ENCODE results near the gene AP1B1. TPM values are rescaled to one million over a fixed set of nuclear protein-coding genes. Genes with fewer than 3 reads are reported as not detected.

Gene AP1B1
- total RNA-seq, 1 experiment from 2014 or later: 41.3 TPM

DNA sequence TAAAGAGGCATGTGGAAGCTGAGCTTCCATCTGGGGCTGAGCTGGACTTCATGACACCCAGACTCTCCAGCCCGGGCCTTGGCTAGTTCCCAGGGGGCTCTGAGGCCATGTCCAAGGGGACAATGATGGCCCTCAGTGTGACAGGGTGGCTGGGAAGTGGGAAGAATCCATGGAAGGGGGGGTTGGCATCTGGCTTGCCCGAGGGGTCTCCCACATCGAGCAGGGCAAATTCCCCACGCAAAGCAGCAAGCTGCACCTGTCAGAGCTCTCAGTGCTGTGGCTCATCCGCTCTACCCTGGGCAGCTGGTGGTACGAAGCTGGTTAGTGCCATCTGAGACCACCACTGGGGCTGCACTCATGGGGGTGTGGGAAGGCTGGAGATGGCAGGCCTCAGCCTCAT, 9.4 kb upstream of the AP1B1 start:
- Histone ChIP-seq H3K4me3 (no peak overlapping the region), H3K27me3 (no peaks in the 10 kb centered on the region)
- DNase-seq: no peak

DNA sequence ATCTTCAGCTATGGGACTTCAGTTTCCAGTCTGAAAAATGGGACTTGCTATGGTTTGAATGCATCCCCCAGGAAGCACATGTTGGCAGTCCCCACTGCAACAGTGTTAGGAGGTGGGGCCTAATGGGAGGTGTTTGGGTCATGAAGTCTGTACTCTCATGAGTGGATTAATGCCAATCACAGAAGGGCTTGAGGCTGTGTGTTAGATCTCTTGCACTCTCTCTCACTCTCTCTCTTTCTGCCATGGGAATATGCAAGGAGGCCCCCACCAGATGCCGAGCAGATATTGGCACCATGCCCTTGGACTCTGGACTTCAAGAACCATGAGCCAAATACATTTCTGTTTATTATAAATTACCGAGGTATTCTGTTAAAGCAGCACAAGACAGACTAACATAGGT, 7.8 kb upstream of the AP1B1 start:
- no peaks in the 10 kb centered on the region for H3K9me3 ChIP-seq (replicated peaks)
- peaks cover 6% of the 10 kb centered on the region for H3K4me1 ChIP-seq
- no peak overlapping the region for H3K4me3 ChIP-seq
- no peak overlapping the region for H3K27ac ChIP-seq
- H3K36me3 ChIP-seq: no peaks in the 10 kb centered on the region
- no peak for DNase-seq
- H3K27me3 ChIP-seq: no peaks in the 10 kb centered on the region

More for the DNA sequence above, 9.4 kb upstream of the AP1B1 start:
- Histone ChIP-seq H3K4me1 (peaks cover 6% of the 10 kb centered on the region), H3K9me3 (replicated peaks) (no peaks in the 10 kb centered on the region), H3K27ac (no peak overlapping the region), H3K36me3 (no peaks in the 10 kb centered on the region)

DNA sequence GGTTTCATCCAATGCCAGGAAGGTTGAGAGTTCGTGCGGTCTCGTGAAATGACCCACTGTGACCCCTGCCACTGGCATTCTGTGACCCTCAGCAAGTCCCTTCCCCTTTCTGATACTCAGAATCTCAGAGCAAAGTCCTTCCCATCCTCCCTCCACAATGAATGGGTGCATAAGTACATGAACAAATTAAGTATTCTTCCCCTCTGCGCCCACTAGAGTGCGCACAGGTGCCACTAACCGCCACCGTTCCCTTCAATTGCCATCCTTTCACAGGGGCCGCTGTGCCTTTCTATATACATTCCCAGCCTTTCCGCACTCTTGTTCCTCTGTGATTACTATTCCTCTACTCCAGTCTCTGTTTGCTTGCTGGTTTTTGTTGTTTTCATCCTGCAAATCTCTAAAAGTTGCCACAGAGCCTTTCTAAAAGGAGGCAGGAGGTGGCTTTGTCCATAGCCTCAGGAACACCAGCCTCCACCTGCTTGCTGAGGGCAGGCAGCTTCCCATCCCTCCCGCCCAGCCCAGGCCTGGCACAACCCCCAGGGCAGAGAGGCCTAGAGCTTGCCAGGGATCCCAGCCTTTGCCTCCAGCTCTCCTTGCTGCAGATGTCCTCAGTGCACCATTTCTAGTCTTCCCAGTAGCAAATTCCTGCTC, 6.7 kb upstream of the AP1B1 start:
- H3K4me1 ChIP-seq: peaks cover 6% of the 10 kb centered on the region
- peak; percentile 54 to 84 for DNase-seq
- H3K36me3 ChIP-seq: no peaks in the 10 kb centered on the region
- no peak overlapping the region for H3K27ac ChIP-seq
- no peaks in the 10 kb centered on the region for H3K27me3 ChIP-seq
- H3K4me3 ChIP-seq: no peak overlapping the region
- H3K9me3 ChIP-seq (replicated peaks): no peaks in the 10 kb centered on the region

DNA sequence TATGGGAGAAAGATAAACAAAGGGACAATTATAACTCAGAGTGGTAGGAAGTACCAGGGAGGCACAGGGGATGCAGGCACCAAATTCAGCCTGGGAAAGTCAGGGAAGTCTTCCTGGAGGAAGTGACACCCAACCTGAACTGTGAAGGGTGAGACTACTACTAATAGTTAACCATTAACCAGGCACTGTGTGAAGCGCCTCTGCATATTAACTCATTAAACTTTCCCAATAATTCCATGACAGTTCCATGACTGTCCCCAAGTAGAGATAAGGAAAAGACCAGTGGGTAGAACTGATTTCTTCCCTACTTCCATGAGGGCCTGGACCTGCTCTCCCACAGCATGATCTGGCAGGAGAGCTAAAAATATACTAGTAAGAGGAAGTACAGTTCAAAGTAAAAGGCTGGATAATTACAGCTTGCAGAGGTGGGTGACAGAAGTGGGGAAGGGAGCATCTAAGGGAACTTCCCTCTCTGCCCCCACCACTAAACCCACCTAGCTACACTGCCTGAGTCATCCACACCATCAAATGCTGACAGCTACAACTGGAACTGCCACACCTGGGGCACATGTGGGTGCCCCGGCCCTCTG, 4.7 kb upstream of the AP1B1 start:
- no peaks in the 10 kb centered on the region for H3K9me3 ChIP-seq (replicated peaks)

DNA sequence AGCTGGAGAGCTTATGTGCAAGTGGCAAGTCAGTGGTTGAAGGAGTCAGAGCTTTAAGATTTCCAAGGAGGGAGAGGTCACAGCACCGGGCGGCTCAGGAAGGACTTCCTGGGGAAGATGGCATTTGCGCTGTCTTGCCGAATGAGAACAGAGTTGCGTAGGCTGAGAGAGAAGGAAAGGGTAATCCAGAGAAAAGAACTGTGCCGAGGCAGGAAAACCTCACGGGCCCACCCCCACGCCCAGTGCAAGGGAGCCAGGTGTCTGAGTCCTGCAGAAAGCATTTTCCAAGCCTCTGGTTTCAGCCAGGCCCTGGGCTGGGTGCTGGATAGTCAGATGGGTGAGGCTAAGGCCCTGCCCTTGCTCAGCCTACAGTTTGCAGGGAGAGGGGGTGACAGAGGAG, 3.2 kb upstream of the AP1B1 start:
- no peak overlapping the region for H3K4me3 ChIP-seq

More for the DNA sequence above, 4.7 kb upstream of the AP1B1 start:
- Histone ChIP-seq H3K4me1 (no peaks in the 10 kb centered on the region), H3K27me3 (no peaks in the 10 kb centered on the region), H3K4me3 (no peak overlapping the region), H3K36me3 (no peaks in the 10 kb centered on the region), H3K27ac (no peak overlapping the region)
- DNase-seq: no peak

DNA sequence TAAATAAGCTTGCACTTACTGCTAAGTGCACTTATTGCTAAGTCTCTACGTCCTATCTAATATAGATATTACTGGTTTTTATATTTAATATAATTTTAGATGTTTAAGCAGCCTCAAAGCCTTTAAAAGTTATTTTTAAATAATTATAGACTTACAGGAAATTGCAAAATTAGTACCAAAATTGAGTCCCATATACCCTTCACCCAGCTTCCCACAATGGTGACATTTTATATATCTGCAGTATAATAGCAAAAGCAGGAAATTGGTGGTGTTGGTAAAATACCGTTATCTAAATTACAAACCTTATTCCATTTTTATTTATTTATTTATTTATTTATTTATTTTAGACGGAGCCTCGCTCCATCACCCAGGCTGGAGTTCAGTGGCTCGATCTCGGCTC, 1.9 kb upstream of the AP1B1 start:
- H3K36me3 ChIP-seq: no peaks in the 10 kb centered on the region
- H3K27me3 ChIP-seq: no peaks in the 10 kb centered on the region
- no peak overlapping the region for H3K27ac ChIP-seq
- DNase-seq: no peak
- H3K4me3 ChIP-seq: no peak overlapping the region
- H3K4me1 ChIP-seq: no peaks in the 10 kb centered on the region
- H3K9me3 ChIP-seq (replicated peaks): no peaks in the 10 kb centered on the region

More for the DNA sequence above, 3.2 kb upstream of the AP1B1 start:
- DNase-seq: no peak
- H3K27ac ChIP-seq: no peak overlapping the region
- no peaks in the 10 kb centered on the region for H3K4me1 ChIP-seq
- H3K27me3 ChIP-seq: no peaks in the 10 kb centered on the region
- H3K36me3 ChIP-seq: no peaks in the 10 kb centered on the region
- H3K9me3 ChIP-seq (replicated peaks): no peaks in the 10 kb centered on the region

DNA sequence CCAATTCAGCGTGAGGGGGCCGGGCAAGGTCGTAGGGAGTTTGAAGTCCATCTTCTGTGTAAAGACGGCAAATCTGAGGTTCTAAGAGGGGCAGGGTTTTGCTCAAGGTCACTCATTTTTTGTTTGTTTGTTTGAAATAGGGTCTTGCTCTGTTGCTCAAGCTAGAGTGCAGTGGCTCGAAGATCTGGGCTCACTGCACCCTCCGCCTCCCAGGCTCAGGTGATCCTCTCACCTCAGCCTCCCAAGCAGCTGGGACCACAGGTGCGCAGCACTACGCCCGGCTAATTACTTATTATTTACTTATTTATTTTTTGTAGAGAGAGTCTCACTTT, 355 bp upstream of the AP1B1 start:
- Histone ChIP-seq H3K27me3 (no peaks in the 10 kb centered on the region), H3K27ac (no peak overlapping the region; the same call in 1 of the 2 replicates), H3K4me1 (no peaks in the 10 kb centered on the region), H3K9me3 (replicated peaks) (no peaks in the 10 kb centered on the region), H3K4me3 (peak overlapping the region; percentile 96), H3K36me3 (no peaks in the 10 kb centered on the region)
- no peak for DNase-seq

DNA sequence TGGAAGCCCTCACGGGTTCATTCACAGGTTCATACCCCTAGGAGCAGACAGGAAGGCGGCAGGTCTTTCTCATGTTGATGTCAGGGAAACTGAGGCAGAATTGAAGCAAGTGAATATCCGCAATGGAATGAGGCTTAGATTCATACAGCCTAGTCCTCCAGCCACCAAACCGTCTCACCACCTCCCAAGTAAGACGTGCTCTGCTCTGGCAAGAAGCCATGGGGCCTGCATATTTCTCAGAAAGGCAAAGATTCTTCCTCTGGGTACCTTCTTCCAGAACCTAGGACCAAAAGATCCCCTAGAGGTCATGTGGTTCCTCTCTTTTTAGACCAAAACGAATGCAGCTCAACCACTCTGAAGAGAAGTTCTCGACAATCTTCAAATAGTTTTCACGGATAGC, 1.7 kb downstream of the AP1B1 start:
- no peak for DNase-seq
- Histone ChIP-seq H3K36me3 (no peaks in the 10 kb centered on the region), H3K4me3 (no peak overlapping the region), H3K27me3 (no peaks in the 10 kb centered on the region), H3K27ac (no peak overlapping the region), H3K4me1 (no peaks in the 10 kb centered on the region), H3K9me3 (replicated peaks) (no peaks in the 10 kb centered on the region)

DNA sequence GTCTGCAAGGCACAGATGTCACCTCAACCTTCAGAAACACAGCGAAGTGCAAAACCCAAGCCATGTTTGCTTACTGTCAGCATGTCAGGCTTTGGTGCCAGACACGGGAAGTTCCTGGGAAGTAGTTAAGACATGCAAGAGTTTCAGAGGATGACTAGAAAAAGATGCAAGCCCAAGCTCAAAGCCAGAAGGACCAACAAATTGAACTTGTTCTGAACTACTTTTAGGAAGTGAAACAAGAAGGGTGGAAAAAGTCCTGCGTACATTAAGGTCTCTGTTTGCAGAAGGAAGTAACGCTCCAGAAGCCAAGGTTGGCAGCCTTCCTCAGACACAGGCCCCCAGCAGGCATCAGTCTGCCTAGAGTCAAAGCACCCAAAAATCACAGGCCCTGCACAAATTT, 2.6 kb downstream of the AP1B1 start:
- Histone ChIP-seq H3K36me3 (no peaks in the 10 kb centered on the region), H3K27me3 (no peaks in the 10 kb centered on the region), H3K4me1 (no peaks in the 10 kb centered on the region), H3K9me3 (replicated peaks) (no peaks in the 10 kb centered on the region), H3K4me3 (no peak overlapping the region), H3K27ac (no peak overlapping the region)
- DNase-seq: no peak

DNA sequence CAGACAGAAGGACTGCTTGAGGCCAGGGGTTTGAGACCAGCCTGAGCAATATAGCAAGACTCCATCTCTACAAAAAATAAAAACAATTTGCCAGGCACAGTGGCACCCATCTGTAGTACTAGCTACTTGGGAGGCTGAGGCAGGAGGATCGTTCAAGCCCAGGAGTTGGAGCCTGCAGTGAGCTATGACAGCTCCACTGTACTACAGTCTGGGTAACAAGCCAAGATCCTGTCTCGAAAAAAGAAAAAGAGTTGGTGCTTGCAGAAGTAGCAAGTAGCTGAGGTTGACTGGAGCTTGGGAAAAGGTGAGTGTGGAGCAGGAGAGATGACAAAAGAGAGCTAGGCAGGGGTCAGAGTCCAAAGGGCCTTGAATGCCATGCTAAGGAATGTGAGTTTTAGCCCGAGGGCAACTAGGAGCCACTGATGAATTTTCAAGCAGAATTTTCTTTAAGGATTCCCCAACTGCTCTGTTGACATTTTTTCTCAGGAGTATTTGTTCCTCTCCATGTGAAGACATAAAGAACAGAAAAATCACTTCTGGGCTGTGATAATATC, 3.1 kb downstream of the AP1B1 start:
- Histone ChIP-seq H3K9me3 (replicated peaks) (no peaks in the 10 kb centered on the region), H3K27ac (no peak overlapping the region), H3K4me3 (no peak overlapping the region), H3K36me3 (no peaks in the 10 kb centered on the region), H3K27me3 (no peaks in the 10 kb centered on the region), H3K4me1 (no peaks in the 10 kb centered on the region)
- DNase-seq: no peak

DNA sequence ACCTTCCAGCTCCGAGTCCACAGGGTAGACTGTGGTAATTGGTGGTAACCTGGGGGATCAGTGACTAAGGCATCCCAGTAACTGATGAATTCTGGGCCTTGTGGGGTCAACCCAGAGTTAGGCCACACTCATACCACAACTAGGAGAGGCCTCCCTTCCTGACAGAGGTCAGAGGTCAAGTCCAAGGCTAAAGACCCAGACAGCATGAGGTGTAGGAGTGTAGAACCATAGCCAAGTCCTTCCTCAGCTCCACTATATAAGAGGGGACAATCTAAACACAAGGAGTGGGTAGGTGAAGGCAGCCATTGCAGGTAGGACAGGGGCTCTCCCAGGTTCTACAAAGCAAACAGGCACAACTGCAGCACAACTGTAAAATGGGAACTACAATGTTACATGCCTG, 4.6 kb downstream of the AP1B1 start:
- H3K4me1 ChIP-seq: no peaks in the 10 kb centered on the region
- H3K9me3 ChIP-seq (replicated peaks): no peaks in the 10 kb centered on the region
- no peak overlapping the region for H3K4me3 ChIP-seq
- no peak for DNase-seq
- H3K27ac ChIP-seq: no peak overlapping the region
- no peaks in the 10 kb centered on the region for H3K36me3 ChIP-seq
- H3K27me3 ChIP-seq: no peaks in the 10 kb centered on the region

DNA sequence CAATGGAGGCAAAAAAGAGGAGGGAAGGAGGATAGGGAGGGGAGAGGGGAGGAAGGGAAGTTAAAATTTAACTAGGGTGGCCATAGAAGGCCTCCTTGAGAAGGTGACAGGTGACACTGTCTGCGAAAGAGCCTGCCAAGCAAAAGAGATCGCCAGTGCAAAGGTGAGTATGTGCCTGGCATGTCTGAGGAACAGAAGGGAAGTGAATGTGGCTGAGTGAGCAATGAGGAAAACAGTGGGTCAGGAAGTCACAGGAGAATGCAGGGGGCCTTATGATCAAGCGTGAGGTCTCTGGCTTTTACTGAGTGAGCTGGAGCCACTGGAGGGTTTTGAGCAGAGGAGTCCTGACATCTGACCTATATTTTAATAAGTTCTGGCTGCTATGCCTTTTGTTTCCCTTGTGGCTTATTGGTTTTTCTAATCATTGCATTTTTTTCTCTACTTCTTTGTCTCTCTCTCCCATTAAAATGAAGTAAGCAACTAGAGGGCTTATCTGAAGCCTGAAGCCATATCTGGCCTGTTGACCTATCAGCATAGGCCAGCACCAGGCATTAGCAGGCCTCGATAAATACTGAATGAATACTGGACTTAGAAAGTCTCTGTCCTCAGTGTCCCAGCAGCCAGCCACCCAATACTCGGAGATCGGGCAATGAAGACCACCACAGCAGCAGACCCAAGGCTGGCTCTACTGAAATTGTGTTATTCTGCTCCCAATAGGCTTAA, 5.6 kb downstream of the AP1B1 start:
- no peaks in the 10 kb centered on the region for H3K9me3 ChIP-seq (replicated peaks)
- H3K4me3 ChIP-seq: no peak overlapping the region
- no peaks in the 10 kb centered on the region for H3K27me3 ChIP-seq
- DNase-seq: no peak
- H3K4me1 ChIP-seq: no peaks in the 10 kb centered on the region
- H3K27ac ChIP-seq: no peak overlapping the region
- no peaks in the 10 kb centered on the region for H3K36me3 ChIP-seq

DNA sequence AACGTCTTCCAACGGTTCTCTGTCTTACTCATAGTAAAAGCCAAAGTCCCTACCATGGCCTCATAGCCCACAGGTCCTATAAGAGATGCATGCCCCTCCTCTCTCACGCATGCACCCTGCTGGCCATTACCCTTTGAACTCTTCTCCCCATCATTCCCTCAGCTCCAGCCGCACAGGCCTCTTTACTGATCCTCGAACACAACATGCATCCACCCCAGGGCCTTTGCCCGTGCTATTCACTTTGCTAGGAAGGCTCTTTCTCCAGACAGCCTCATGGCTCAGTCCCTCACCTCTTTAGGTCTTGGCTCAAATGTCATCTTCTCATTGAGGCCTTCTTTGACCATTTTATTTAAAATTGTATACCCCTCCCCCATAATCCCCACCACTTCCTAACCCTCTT, 7.5 kb downstream of the AP1B1 start:
- H3K27me3 ChIP-seq: no peaks in the 10 kb centered on the region
- DNase-seq: no peak
- H3K36me3 ChIP-seq: no peaks in the 10 kb centered on the region
- H3K9me3 ChIP-seq (replicated peaks): no peaks in the 10 kb centered on the region
- H3K27ac ChIP-seq: no peak overlapping the region
- H3K4me3 ChIP-seq: no peak overlapping the region
- no peaks in the 10 kb centered on the region for H3K4me1 ChIP-seq

DNA sequence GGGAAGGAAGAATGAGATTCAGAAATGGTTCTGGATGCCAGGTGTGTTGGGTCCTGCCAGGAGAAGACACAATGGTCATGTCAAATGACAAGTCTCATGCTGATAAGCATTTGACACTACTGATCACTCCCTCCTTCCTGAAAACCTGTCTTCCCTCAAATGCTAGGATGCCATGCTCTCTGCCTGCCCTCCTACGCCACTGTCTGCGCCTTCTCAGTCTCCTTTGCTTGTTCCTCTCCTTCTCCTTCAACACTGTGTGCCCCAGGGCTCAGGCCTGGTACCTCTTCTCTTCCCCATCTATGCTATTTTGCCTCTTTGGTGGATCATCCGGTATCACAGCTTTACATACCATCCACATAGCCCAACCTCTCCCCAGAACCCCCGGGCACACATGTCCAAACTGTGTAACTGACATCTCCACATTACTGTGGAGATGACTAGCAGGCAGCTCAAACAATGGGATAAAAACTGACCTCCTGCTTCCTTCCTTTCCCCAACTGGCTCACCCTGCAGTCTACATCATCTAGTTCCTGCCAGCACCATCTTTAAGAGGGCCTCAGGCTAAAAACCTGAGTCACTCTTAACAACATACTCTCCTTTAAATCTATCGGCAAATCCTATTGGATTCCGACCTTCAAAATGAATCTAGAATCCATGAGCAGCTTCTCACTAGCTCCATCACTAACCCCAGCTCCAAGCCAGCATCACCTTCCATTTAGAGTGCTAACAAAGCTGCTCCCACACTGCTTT, 8.2 kb downstream of the AP1B1 start:
- Histone ChIP-seq H3K27me3 (no peaks in the 10 kb centered on the region), H3K27ac (no peak overlapping the region), H3K4me1 (no peaks in the 10 kb centered on the region), H3K9me3 (replicated peaks) (no peaks in the 10 kb centered on the region), H3K4me3 (no peak overlapping the region), H3K36me3 (no peaks in the 10 kb centered on the region)
- no peak for DNase-seq

DNA sequence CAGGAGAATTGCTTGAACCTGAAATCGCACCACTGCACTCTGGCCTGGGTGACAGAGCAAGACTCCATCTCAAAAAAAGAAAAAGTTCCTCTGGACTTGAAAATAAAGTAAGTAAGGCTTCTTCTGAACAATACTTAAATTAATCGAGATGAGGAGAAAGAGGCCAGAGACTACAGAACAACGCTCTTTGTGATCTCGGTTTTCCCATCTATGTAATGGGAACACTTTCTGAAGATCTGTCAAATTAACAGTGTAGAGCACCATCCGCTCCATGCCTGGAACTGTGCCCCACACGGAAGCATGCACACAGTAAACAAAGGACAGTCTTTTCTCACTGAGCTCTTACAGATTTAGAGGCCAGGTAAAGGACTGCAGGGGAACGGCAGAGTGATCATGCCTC, 9.1 kb downstream of the AP1B1 start:
- no peak for DNase-seq
- H3K27me3 ChIP-seq: no peaks in the 10 kb centered on the region
- H3K36me3 ChIP-seq: no peaks in the 10 kb centered on the region
- no peak overlapping the region for H3K4me3 ChIP-seq
- no peak overlapping the region for H3K27ac ChIP-seq
- no peaks in the 10 kb centered on the region for H3K9me3 ChIP-seq (replicated peaks)
- H3K4me1 ChIP-seq: no peaks in the 10 kb centered on the region

Measured in SJCRH30 (cell line).